ENCODE data around the gene AOPEP. TPM values are rescaled to one million over a fixed set of nuclear protein-coding genes. Genes with fewer than 3 reads are reported as not detected.

The AOPEP gene
- total RNA-seq, 4 donors from 2014 or later = 126 to 216 (median 136) TPM

GRCh38 chr9:94923326-94924089 lies 197.0 kb downstream of the AOPEP start:
- TF ChIP-seq CTCF (IDR thresholded peaks at IDR 0.05) (no peak), POLR2A (IDR thresholded peaks at IDR 0.05) (no peak)
- no peaks in the 10 kb centered on the region for H3K27me3 ChIP-seq
- H3K4me1 ChIP-seq = peaks cover 31 to 39% of the 10 kb centered on the region in 2 donors
- no peaks in the 10 kb centered on the region for H3K9me3 ChIP-seq
- WGBS, 2 donors = 91 to 93% methylated on average over 11 of the region's 11 CpGs
- no peak overlapping the region for H3K4me3 ChIP-seq (replicated peaks in 1 of 3)
- intact Hi-C loops (cut with DNase I) = no loop called here
- DNase-seq = no peak
- H3K36me3 ChIP-seq = no peaks in the 10 kb centered on the region
- peak overlapping the region; percentile 94 to 97 (median 96) for H3K27ac ChIP-seq

- H3K9me3 ChIP-seq = no peaks in the 10 kb centered on the region
- peaks cover 28 to 35% of the 10 kb centered on the region in 2 donors for H3K4me1 ChIP-seq
- no peak overlapping the region for H3K27ac ChIP-seq
- no peaks in the 10 kb centered on the region for H3K36me3 ChIP-seq
- intact Hi-C loops (cut with DNase I) = no loop called here
- 90 to 92% methylated on average over 10 of the region's 10 CpGs for WGBS, 2 donors
- no peak overlapping the region for H3K4me3 ChIP-seq (replicated peaks in 1 of 3)
- H3K27me3 ChIP-seq = no peaks in the 10 kb centered on the region
- TF ChIP-seq CTCF (IDR thresholded peaks at IDR 0.05) (no peak), POLR2A (IDR thresholded peaks at IDR 0.05) (no peak)
- no peak for DNase-seq
These were observed 199.4 kb downstream of the AOPEP start for GRCh38 chr9:94925751-94926430.

- H3K27ac ChIP-seq = no peak overlapping the region
- no peak for DNase-seq
- no peaks in the 10 kb centered on the region for H3K36me3 ChIP-seq
- no peak overlapping the region for H3K4me3 ChIP-seq (replicated peaks in 1 of 3)
- intact Hi-C loops (cut with DNase I) = no loop called here
- peaks cover 22 to 29% of the 10 kb centered on the region in 2 donors for H3K4me1 ChIP-seq
- no peak for TF ChIP-seq POLR2A (IDR thresholded peaks at IDR 0.05)
- no peak for TF ChIP-seq CTCF (IDR thresholded peaks at IDR 0.05)
- H3K9me3 ChIP-seq = no peaks in the 10 kb centered on the region
- WGBS, 2 donors = 85 to 95% methylated on average over 4 to 6 of the region's 7 CpGs
- no peaks in the 10 kb centered on the region for H3K27me3 ChIP-seq
These were observed 199.9 kb downstream of the AOPEP start for GRCh38 chr9:94926431-94926800.

GRCh38 chr9:94927048-94927761 lies 200.7 kb downstream of the AOPEP start:
- intact Hi-C loops (cut with DNase I) = no loop called here

More at GRCh38 chr9:94927048-94927761, 200.7 kb downstream of the AOPEP start:
- Histone ChIP-seq H3K36me3 (no peaks in the 10 kb centered on the region), H3K27ac (no peak overlapping the region), H3K9me3 (no peaks in the 10 kb centered on the region), H3K27me3 (no peaks in the 10 kb centered on the region), H3K4me1 (peaks cover 15 to 24% of the 10 kb centered on the region in 2 donors), H3K4me3 (replicated peaks in 1 of 3) (no peak overlapping the region)
- TF ChIP-seq CTCF (IDR thresholded peaks at IDR 0.05) (no peak), POLR2A (IDR thresholded peaks at IDR 0.05) (no peak)
- WGBS, 2 donors = 91 to 96% methylated on average over 12 of the region's 12 CpGs
- DNase-seq = no peak

Measured in thyroid gland (tissue), 4 donors.